ENCODE results near the gene PRPF39.

PRPF39 gene

DNA sequence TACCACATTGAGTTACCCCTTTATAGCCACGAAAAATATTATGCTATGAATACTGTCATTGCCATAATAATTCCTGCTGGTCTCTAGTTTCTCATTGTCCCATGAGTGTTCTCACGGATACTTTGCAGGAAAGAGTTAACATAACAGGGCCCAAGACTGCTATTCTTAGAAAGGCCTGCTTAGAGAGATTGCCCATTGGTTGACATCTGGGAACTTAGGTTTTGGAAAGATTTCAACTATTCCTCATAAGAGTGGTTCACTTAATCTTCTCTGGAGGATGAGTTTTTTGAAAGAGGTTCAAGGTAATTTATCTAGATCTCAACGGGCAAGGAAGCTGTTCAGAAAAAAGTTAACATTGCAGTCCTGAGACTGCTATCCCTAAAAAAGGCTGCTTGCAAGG lies 18.4 kb upstream of the PRPF39 start:
- TF ChIP-seq, protein P1, sequence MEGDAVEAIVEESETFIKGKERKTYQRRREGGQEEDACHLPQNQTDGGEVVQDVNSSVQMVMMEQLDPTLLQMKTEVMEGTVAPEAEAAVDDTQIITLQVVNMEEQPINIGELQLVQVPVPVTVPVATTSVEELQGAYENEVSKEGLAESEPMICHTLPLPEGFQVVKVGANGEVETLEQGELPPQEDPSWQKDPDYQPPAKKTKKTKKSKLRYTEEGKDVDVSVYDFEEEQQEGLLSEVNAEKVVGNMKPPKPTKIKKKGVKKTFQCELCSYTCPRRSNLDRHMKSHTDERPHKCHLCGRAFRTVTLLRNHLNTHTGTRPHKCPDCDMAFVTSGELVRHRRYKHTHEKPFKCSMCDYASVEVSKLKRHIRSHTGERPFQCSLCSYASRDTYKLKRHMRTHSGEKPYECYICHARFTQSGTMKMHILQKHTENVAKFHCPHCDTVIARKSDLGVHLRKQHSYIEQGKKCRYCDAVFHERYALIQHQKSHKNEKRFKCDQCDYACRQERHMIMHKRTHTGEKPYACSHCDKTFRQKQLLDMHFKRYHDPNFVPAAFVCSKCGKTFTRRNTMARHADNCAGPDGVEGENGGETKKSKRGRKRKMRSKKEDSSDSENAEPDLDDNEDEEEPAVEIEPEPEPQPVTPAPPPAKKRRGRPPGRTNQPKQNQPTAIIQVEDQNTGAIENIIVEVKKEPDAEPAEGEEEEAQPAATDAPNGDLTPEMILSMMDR (conservative IDR thresholded peaks at IDR 0.05; ENCODE audit: low read depth, low read length), result no peak
- no peak overlapping the region for H3K4me3 ChIP-seq (ENCODE audit: low read length)
- no peak for DNase-seq (ENCODE audit: low read depth)

DNA sequence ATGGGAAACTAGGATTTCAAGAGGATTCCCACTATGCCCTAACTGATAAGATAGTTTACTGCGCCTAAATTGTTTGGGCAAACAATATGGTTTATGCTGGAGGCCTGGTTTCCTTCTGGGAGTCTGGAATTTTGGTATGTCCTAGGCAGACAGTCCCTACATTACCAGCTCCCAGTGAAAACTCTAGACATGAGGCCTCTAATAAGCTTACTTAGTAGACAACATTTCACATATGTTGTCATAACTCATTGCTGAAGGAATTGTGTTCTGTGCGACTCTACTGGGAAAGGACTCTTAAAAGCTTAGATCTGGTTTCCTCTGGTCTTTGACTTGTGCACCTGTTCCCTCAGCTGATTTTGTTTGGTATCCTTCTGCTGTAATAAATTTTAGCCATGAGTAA lies 18.0 kb upstream of the PRPF39 start:
- no peak overlapping the region for H3K4me3 ChIP-seq (ENCODE audit: low read length)
- TF ChIP-seq, protein P1 (conservative IDR thresholded peaks at IDR 0.05; ENCODE audit: low read depth, low read length), result no peak
- no peak for DNase-seq (ENCODE audit: low read depth)

DNA sequence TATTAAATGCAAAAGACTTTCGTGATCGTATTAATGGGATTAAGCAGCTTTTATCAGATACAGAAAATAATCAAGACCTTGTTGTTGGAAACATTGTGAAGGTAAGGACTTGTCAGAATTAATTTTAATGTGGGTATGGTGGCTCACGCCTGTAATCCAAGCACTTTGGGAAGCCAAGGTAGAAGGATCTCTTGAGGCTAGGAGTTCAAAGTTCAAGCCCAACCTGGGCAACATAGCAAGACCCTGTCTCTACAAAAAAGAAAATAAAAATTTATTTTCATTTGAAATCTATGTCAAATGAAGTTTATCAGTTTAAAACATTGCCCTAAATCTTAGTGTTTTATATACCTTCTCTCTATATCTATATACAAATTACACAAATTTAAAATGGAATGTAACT lies 17.2 kb upstream of the PRPF39 start:
- DNase-seq (ENCODE audit: low read depth), result no peak
- TF ChIP-seq, protein P1 (conservative IDR thresholded peaks at IDR 0.05; ENCODE audit: low read depth, low read length), result no peak
- no peak overlapping the region for H3K4me3 ChIP-seq (ENCODE audit: low read length)

DNA sequence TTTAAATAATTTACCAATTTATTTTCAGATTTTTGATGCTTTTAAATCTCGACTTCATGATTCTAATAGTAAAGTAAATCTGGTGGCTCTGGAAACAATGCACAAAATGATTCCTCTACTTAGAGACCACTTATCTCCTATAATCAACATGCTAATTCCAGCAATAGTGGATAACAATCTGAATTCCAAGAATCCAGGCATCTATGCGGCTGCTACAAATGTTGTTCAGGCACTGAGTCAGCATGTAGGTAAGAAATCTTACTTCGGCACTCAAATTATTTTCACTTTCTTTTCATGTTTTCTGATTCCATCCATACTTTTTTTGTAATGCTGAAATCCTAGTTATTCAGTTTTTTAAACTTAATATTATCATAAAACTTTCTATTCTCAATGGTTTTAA lies 15.5 kb upstream of the PRPF39 start:
- TF ChIP-seq, protein P1 (conservative IDR thresholded peaks at IDR 0.05; ENCODE audit: low read depth, low read length), result no peak
- no peak overlapping the region for H3K4me3 ChIP-seq (ENCODE audit: low read length)
- no peak for DNase-seq (ENCODE audit: low read depth)

DNA sequence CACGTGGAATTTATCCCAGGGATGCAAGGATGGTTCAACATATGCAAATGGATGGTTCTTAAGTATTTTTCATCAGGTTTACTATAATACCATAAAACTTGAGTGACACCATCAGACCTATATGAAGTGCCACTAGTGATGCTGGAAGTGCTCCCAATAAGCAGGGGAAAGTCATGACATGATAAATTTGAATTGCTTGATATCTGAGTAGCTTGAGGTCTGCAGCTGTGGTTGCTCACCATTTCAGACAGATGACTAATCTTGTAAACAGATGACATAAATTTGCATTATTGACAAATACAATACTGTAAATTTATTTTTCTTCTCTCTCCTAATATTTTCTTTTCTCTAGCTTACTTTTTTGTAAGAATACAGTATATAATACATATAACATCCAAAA lies 13.7 kb upstream of the PRPF39 start:
- TF ChIP-seq, protein P1 (conservative IDR thresholded peaks at IDR 0.05; ENCODE audit: low read depth, low read length), result no peak
- H3K4me3 ChIP-seq (ENCODE audit: low read length), result no peak overlapping the region
- DNase-seq (ENCODE audit: low read depth), result no peak

DNA sequence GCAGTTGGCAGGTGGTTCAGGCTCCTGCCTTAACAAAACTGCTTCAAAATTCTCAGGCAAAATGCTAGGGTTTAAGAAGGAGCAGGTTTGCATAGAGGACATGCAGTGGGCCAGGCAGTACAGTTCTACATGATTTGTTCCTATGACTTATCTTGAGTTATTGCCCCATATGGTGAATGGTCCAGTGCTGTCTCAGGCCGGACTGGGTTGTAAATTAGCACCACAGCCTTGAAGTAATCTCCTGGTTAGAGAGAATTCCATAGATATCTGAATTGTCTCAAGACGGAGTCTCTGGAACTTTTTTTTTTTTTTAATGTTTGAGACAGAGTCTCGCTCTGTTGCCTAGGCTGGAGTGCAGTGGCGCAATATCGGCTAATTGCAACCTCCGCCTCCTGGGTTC lies 11.8 kb upstream of the PRPF39 start:
- H3K4me3 ChIP-seq (ENCODE audit: low read length), result no peak overlapping the region
- TF ChIP-seq, protein P1 (conservative IDR thresholded peaks at IDR 0.05; ENCODE audit: low read depth, low read length), result no peak
- no peak for DNase-seq (ENCODE audit: low read depth)

DNA sequence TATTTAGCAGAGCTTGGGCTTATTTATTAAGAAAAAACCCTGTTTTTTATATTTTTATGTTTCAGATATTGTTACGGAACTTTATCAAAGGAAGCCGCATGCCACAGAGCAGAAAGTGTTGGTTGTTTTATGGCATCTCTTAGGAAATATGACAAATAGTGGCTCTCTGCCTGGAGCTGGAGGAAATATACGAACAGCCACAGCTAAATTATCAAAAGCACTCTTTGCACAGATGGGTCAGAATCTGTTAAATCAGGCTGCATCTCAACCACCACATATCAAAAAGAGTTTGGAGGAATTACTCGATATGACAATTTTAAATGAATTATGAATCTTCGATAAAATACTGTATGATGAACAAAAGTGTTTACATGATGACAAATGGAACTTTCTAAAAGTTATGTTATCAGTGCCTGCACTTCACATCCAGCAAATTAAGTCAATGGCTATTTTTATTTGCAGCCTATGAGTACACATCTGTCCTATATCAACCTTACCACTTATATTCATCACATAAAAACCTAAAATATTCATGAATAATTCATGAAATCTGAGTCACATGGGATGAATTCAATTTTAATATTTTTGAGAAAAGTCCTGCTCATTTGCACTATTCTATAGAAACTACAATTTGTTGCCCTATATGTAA lies 10.6 kb upstream of the PRPF39 start:
- no peak overlapping the region for H3K4me3 ChIP-seq (ENCODE audit: low read length)
- DNase-seq (ENCODE audit: low read depth), result no peak
- TF ChIP-seq, protein P1 (conservative IDR thresholded peaks at IDR 0.05; ENCODE audit: low read depth, low read length), result no peak

Data from retinal pigment epithelial cell (primary cell).